SU-DHL-6 (cell line): ENCODE results near the gene ZSWIM5.

Source experiments
- H2AFZ ChIP-seq: fragments of 200-600 bp; sonication (generic); 2 replicates; pipeline ENCODE4 v1.6.1; 2014; ENCODE audit warnings: low read depth, mild to moderate bottlenecking, moderate library complexity, mixed read lengths, antibody characterized with exemption, low read length; ENCODE audit not compliant: severe bottlenecking
- H3F3A ChIP-seq: fragments of 200-600 bp; shearing (Covaris generic); 2 replicates; pipeline ENCODE4 v1.6.0; 2016; ENCODE audit warnings: antibody characterized with exemption, mild to moderate bottlenecking; ENCODE audit not compliant: insufficient read depth
- H3K27ac ChIP-seq: fragments of 200-600 bp; sonication (generic); 2 replicates; pipeline ENCODE4 v1.5.1; 2016; ENCODE audit warnings: low read depth, mild to moderate bottlenecking, low read length, moderate library complexity, mixed read lengths
- H3K27me3 ChIP-seq: fragments of 200-600 bp; sonication (generic), shearing (Covaris generic); 2 replicates; pipeline ENCODE4 v1.6.0; 2014; ENCODE audit warnings: mild to moderate bottlenecking, low read length
- H3K36me3 ChIP-seq: fragments of 200-600 bp; sonication (generic); 2 replicates; pipeline ENCODE4 v1.6.1; 2014; ENCODE audit warnings: mild to moderate bottlenecking, low read length, mixed read lengths
- H3K4me2 ChIP-seq: fragments of 300-600, 200-600 bp; shearing (Covaris generic), sonication (generic); 2 replicates; pipeline ENCODE4 v1.6.0; 2014; ENCODE audit warnings: low read length, low read depth, mild to moderate bottlenecking; ENCODE audit not compliant: poor library complexity, severe bottlenecking
- H3K4me3 ChIP-seq: fragments of 200-600 bp; sonication (generic); 2 replicates; pipeline ENCODE4 v1.5.1; 2014; ENCODE audit warnings: antibody characterized with exemption, low read length, mild to moderate bottlenecking, mixed read lengths; ENCODE audit not compliant: insufficient read depth, poor library complexity, severe bottlenecking
- H3K79me2 ChIP-seq: fragments of 200-600 bp; sonication (generic); 2 replicates; pipeline ENCODE4 v1.6.1; 2014; ENCODE audit warnings: mild to moderate bottlenecking, low read length, moderate library complexity; ENCODE audit not compliant: insufficient read depth
- H3K9ac ChIP-seq: fragments of 200-600 bp; sonication (generic); 2 replicates; pipeline ENCODE4 v1.7.0; 2014; ENCODE audit warnings: mild to moderate bottlenecking, low read length
- H3K9me2 ChIP-seq: fragments of 200-600 bp; sonication (generic); replicated peaks from 2 replicates; pipeline ENCODE4 v1.6.1; 2014; ENCODE audit warnings: low read length; ENCODE audit not compliant: insufficient read depth
- H3K9me3 ChIP-seq: fragments of 200-600 bp; sonication (generic); 2 replicates; pipeline ENCODE4 v1.6.1; 2014; ENCODE audit warnings: low read length, mixed read lengths; ENCODE audit not compliant: insufficient read depth
- H4K20me1 ChIP-seq: fragments of 200-600 bp; sonication (generic); 2 replicates; pipeline ENCODE4 v1.6.1; 2014; ENCODE audit warnings: low read depth, mild to moderate bottlenecking, antibody characterized with exemption, low read length, moderate library complexity, mixed read lengths
- CTCF ChIP-seq: fragments of 200-600 bp; sonication (generic); IDR thresholded peaks from one replicate; pipeline ENCODE4 v1.5.1; 2017; ENCODE audit warnings: antibody characterized with exemption, mild to moderate bottlenecking, low read length, moderate library complexity; ENCODE audit not compliant: insufficient read depth, poor library complexity, severe bottlenecking
- EZH2phosphoT487 ChIP-seq: fragments of 200-600 bp; sonication (generic), shearing (Covaris generic); conservative IDR thresholded peaks from 2 replicates; pipeline ENCODE4 v1.6.1; 2018; ENCODE audit warnings: mild to moderate bottlenecking, antibody characterized with exemption, low read length, moderate library complexity, mixed read lengths

The ZSWIM5 gene

GRCh38 chr1:45008076-45008475 is 198.3 kb downstream of the ZSWIM5 start:
- Histone ChIP-seq H3K9me2 (no peaks in the 10 kb centered on the region), H3K9ac (no peak overlapping the region), H2AFZ (no peak overlapping the region), H3K4me2 (no peak overlapping the region), H3F3A (no peaks in the 10 kb centered on the region), H3K79me2 (no peaks in the 10 kb centered on the region), H4K20me1 (no peaks in the 10 kb centered on the region), H3K36me3 (no peaks in the 10 kb centered on the region), H3K27ac (no peak overlapping the region), H3K9me3 (no peaks in the 10 kb centered on the region), H3K27me3 (no peaks in the 10 kb centered on the region), H3K4me3 (no peak overlapping the region)
- TF ChIP-seq CTCF (no peak), EZH2phosphoT487 (no peak)

GRCh38 chr1:45007311-45007710 is 199.1 kb downstream of the ZSWIM5 start:
- no peak overlapping the region for H3K27ac ChIP-seq
- H3K9me3 ChIP-seq = no peaks in the 10 kb centered on the region
- no peak overlapping the region for H2AFZ ChIP-seq
- no peaks in the 10 kb centered on the region for H3F3A ChIP-seq
- H3K79me2 ChIP-seq = no peaks in the 10 kb centered on the region
- H3K9me2 ChIP-seq = no peaks in the 10 kb centered on the region
- H3K27me3 ChIP-seq = no peaks in the 10 kb centered on the region
- H3K9ac ChIP-seq = no peak overlapping the region
- TF ChIP-seq EZH2phosphoT487 = no peak
- TF ChIP-seq CTCF = no peak
- H3K4me2 ChIP-seq = no peak overlapping the region
- H4K20me1 ChIP-seq = no peaks in the 10 kb centered on the region
- H3K4me3 ChIP-seq = no peak overlapping the region
- H3K36me3 ChIP-seq = no peaks in the 10 kb centered on the region

- no peaks in the 10 kb centered on the region for H3K79me2 ChIP-seq
- H4K20me1 ChIP-seq = no peaks in the 10 kb centered on the region
- no peaks in the 10 kb centered on the region for H3K36me3 ChIP-seq
- no peaks in the 10 kb centered on the region for H3K9me2 ChIP-seq
- no peaks in the 10 kb centered on the region for H3F3A ChIP-seq
- no peaks in the 10 kb centered on the region for H3K27me3 ChIP-seq
- no peak overlapping the region for H3K9ac ChIP-seq
- H3K9me3 ChIP-seq = no peaks in the 10 kb centered on the region
- TF ChIP-seq CTCF = no peak
- no peak for TF ChIP-seq EZH2phosphoT487
- H2AFZ ChIP-seq = no peak overlapping the region
- H3K27ac ChIP-seq = no peak overlapping the region
- no peak overlapping the region for H3K4me2 ChIP-seq
- no peak overlapping the region for H3K4me3 ChIP-seq
Measured at GRCh38 chr1:45005761-45006160, 200.6 kb downstream of the ZSWIM5 start.
